ENCODE measurements around the gene CCR5AS.

- TF ChIP-seq, protein P1, sequence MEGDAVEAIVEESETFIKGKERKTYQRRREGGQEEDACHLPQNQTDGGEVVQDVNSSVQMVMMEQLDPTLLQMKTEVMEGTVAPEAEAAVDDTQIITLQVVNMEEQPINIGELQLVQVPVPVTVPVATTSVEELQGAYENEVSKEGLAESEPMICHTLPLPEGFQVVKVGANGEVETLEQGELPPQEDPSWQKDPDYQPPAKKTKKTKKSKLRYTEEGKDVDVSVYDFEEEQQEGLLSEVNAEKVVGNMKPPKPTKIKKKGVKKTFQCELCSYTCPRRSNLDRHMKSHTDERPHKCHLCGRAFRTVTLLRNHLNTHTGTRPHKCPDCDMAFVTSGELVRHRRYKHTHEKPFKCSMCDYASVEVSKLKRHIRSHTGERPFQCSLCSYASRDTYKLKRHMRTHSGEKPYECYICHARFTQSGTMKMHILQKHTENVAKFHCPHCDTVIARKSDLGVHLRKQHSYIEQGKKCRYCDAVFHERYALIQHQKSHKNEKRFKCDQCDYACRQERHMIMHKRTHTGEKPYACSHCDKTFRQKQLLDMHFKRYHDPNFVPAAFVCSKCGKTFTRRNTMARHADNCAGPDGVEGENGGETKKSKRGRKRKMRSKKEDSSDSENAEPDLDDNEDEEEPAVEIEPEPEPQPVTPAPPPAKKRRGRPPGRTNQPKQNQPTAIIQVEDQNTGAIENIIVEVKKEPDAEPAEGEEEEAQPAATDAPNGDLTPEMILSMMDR (IDR thresholded peaks at IDR 0.05), result no peak
- TF ChIP-seq EZH2phosphoT487 (IDR thresholded peaks at IDR 0.05) (no peak), EZH2 (IDR thresholded peaks at IDR 0.05) (no peak)
Observed at GRCh38 chr3:46393554-46394434, 13.1 kb downstream of the CCR5AS start.

Measured in neural progenitor cell (in vitro differentiated cells).